WTC11 (cell line): ENCODE data around the gene RAD18.

Source experiments
- ATF1 ChIP-seq: sonication (generic); formaldehyde crosslinking; IDR thresholded peaks from 2 replicates; pipeline ENCODE4 v1.8.1; 2023; ENCODE audit warnings: mild to moderate bottlenecking, moderate library complexity, missing genetic modification reagents
- CREB1 ChIP-seq: sonication (generic); formaldehyde crosslinking; IDR thresholded peaks from 2 replicates; pipeline ENCODE4 v1.8.0; 2023; ENCODE audit warnings: mild to moderate bottlenecking, missing genetic modification reagents
- CTCF ChIP-seq: fragments of 200-600 bp; IDR thresholded peaks from 2 replicates; pipeline ENCODE4 v1.8.0; 2022; ENCODE audit warnings: antibody characterized with exemption
- FOXJ3 ChIP-seq: sonication (generic); formaldehyde crosslinking; IDR thresholded peaks from 2 replicates; pipeline ENCODE4 v1.9.0; 2021; ENCODE audit warnings: missing genetic modification reagents, mild to moderate bottlenecking, borderline replicate concordance
- GABPB1 ChIP-seq: sonication (generic); formaldehyde crosslinking; IDR thresholded peaks from 2 replicates; pipeline ENCODE4 v1.8.1; 2023; ENCODE audit warnings: mild to moderate bottlenecking, missing genetic modification reagents
- TEAD4 ChIP-seq: sonication (generic); formaldehyde crosslinking; IDR thresholded peaks from 2 replicates; pipeline ENCODE4 v1.8.0; 2022; ENCODE audit warnings: mild to moderate bottlenecking, missing genetic modification reagents
- USF1 ChIP-seq: sonication (generic); formaldehyde crosslinking; IDR thresholded peaks from 2 replicates; pipeline ENCODE4 v1.8.0; 2022; ENCODE audit warnings: mild to moderate bottlenecking, missing genetic modification reagents
- ZNF317 ChIP-seq: sonication (generic); formaldehyde crosslinking; IDR thresholded peaks from 2 replicates; pipeline ENCODE4 v1.8.1; 2023; ENCODE audit warnings: low read depth, mild to moderate bottlenecking, moderate library complexity, missing genetic modification reagents, borderline replicate concordance
- TF ChIP-seq, protein P1 (sequence below): sonication (generic); formaldehyde crosslinking; conservative IDR thresholded peaks from 2 replicates; pipeline ENCODE4 v1.8.1; 2022; ENCODE audit warnings: mild to moderate bottlenecking, missing genetic modification reagents

- TF ChIP-seq TEAD4 (CRISPR knock-in tag) = no peak
- no peak for TF ChIP-seq CTCF
- no peak for TF ChIP-seq USF1
- TF ChIP-seq ZNF317 (CRISPR knock-in tag) = no peak
- TF ChIP-seq CREB1 (CRISPR knock-in tag) = no peak
- TF ChIP-seq ATF1 = no peak
- no peak for TF ChIP-seq GABPB1
- no peak for TF ChIP-seq FOXJ3
- TF ChIP-seq, protein P1, sequence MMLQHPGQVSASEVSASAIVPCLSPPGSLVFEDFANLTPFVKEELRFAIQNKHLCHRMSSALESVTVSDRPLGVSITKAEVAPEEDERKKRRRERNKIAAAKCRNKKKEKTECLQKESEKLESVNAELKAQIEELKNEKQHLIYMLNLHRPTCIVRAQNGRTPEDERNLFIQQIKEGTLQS (CRISPR knock-in tag) = no peak
These were observed 63.3 kb downstream of the RAD18 start for GRCh38 chr3:8899876-8900460.
